ENCODE results near the gene BAIAP2.

DNA sequence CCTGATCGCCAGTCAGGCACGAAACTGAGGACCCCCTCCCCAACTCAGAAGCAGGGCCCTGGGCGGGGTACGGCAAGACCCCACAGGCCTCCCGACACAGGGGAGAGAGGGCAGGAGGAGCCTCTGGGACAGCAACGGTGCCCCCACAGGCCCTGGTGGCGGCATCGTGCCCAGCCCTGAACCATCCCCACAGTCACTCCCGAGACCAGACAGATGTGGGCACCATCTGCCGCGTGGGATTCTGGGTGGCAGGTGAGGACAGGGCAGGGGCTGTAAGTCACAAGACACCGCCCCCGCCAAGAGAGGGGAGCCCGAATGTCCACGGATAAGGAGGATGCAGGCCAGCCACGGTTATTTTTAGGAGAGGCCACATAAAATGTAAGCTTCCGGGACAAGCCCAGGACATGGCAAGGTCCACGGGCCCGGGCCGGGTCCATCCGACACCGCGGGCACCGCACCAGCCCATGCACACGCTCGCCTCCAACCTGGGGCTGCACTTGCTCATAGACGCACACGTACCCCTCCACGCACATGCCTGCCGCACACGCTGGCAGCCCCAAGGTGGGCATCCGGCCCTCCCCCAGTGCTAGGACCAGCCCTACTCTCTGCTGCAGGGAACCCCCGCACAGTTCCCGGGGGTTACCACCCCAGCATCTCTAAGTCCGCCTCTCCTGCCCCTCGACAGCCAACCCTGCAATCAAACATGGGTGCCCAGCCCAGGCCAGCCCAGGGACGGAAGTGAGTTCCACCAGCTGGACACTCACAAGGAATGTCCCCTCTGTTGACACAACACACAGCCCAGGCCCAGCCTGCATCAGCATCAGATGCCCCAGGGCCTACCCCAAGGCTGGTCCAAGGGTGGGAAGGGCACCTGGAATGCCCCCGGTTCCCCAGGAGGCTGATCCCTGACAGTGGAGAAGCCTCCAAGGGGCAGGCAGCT lies 122.2 kb downstream of the BAIAP2 start:
- TF ChIP-seq, protein P1, sequence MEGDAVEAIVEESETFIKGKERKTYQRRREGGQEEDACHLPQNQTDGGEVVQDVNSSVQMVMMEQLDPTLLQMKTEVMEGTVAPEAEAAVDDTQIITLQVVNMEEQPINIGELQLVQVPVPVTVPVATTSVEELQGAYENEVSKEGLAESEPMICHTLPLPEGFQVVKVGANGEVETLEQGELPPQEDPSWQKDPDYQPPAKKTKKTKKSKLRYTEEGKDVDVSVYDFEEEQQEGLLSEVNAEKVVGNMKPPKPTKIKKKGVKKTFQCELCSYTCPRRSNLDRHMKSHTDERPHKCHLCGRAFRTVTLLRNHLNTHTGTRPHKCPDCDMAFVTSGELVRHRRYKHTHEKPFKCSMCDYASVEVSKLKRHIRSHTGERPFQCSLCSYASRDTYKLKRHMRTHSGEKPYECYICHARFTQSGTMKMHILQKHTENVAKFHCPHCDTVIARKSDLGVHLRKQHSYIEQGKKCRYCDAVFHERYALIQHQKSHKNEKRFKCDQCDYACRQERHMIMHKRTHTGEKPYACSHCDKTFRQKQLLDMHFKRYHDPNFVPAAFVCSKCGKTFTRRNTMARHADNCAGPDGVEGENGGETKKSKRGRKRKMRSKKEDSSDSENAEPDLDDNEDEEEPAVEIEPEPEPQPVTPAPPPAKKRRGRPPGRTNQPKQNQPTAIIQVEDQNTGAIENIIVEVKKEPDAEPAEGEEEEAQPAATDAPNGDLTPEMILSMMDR (conservative IDR thresholded peaks at IDR 0.05; ENCODE audit: low read length), result no peak
- TF ChIP-seq EZH2phosphoT487 (IDR thresholded peaks at IDR 0.05; ENCODE audit: borderline replicate concordance), result no peak

Measured in Loucy (cell line).